HG02571 (cell line): ENCODE data around the gene TAF4.

ENCODE experiments used
- ATAC-seq: cut with Tn5 transposase; IDR thresholded peaks from one replicate; pipeline ENCODE4 v1.9.1; 2021; ENCODE audit warnings: mild to moderate bottlenecking, moderate library complexity; ENCODE audit not compliant: unreplicated experiment

Gene TAF4

DNA sequence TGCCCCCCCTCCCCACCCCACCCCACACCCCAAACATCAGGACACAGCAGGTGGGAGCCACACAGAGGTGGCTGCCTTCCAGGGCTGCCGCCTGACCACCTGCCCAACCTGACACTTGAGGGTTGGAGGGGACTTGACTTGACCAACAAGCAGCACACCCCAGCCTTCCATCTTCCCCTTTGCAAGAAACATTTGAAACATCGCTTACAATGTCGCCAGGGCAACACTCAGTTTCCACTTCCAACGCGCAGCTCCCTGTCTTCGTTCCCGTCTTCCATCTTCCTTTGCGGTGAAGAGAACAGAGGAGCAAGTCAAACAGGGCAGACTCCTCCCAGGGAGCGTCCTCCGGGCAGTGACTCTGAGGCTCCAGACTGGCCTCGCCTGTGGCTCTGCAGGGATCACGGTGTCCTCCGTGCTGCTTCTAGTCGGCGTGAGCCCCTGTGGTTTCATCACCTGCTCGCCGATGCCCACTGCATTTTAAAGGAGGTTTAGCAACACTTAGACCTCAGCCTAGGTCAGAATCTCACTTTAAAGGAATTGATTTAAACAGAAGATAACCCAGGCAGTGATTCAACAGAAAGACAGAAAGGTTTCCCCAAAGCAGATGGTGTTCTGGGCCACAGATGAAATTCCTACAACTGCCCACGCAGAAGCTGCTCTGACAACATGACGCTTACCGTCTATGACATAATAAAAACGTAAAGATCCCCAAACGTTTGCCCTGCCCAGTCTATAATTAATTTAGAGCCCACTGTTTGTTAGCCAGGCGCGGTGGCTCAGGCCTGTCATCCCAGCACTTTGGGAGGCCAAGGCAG is 130.8 kb downstream of the TAF4 start:
- ATAC-seq: no peak

DNA sequence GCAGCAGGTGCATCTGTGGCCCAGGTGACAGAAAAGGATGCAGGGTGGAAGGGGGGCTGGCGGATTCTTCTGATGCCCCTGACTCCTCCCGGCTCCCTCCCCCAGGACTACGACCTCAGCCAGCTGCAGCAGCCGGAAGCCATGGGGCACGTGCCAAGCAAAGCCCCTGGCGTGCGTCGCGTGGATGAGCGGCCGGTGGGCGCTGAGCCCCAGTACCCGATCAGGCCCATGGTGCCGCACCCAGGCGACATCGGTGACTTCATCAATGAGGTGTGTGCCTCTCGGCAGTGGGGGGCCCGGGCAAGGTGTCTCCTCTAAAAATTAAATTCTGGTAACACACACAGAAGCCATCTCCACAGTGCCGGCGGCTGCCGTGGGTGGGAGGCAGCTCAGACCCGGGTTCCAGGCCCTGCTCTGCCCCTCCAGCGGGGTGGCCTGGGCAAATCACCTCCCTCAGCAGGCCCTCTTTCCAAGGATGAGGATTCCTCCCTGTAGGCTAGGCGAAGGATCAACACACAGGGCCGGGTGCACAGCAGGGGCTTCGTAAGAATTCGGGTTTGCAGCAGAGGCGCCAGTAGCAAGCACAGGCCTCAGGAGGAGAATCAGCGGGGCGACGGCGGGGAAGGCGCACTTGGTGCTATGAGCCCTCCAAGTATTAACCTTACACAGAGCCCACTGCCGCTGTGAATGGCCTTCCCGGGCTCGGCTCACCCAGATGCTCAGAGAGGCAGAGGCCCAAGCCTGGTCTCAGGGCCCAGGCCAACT is 131.5 kb downstream of the TAF4 start:
- no peak for ATAC-seq

DNA sequence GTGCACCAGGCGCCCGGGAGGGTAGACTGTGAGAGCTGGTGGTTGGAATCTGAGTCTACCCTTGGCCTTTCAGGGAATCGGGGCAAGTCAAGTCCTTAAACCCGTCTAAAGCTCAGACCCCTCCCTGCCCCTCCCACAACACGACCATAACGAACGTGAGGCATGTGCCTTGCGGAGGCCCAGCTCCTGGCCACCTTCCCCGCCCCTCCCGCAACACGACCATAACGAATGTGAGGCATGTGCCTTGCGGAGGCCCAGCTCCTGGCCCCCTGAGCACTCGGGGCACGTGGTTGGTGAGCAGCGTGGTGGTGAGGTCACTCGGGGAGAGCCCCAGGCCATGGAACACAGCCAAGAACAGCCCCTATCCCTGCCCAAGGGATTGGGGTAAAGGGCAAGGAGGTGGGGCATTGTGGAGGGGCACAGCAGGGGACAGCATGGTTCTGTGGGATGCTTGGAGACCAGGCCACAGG is 132.2 kb downstream of the TAF4 start:
- no peak for ATAC-seq

DNA sequence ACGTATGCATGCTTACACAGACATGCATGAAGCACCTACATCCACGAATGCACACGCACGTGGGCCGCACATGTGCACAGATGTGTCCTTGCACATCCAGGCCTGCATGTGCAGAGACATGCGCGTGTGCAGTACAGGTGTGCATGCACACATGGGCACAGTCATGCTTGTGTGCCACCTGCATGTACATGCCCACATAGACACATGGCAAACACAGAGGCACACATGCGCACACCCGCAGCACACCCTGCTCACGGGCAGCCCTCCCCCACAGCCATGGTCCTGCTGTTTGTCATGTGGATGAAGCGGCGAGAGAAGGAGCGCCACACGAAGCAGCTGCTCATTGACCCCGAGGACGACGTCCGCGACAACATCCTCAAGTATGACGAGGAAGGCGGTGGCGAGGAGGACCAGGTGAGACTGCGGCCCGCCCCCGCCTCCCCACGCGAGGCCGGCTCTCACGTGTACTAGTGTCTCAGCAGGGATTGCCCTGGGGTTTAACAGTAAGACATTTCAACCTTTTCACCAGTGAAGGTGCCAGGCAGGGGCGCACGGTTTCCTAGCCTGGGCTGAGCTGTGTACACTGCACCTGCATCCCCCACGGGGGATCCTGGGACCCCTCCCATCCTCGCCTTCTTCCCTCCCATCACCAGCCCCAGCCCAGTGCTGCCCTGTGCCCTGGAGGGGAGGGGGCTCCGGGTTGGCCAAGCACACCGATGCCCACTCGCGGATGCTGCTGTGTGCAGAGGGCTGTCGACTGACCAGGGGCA is 132.8 kb downstream of the TAF4 start:
- ATAC-seq: no peak

DNA sequence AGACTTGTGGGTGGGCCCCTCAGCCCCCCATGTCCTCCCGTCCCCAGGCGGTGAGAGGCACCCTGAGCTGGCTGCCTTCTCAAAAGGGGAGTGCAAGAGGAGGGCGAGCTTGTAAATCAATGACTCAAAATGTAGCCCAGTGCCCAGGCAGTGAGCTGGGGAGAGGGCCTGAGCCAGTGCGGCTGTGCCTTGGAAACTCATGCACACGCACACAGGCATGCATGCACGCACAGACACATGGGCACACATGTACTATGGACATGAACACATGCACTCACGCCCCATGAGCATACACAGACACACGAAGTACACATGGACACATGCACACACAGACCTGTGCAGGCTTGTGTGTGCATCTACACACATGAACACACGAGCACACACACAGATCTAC is 133.5 kb downstream of the TAF4 start:
- ATAC-seq: no peak

DNA sequence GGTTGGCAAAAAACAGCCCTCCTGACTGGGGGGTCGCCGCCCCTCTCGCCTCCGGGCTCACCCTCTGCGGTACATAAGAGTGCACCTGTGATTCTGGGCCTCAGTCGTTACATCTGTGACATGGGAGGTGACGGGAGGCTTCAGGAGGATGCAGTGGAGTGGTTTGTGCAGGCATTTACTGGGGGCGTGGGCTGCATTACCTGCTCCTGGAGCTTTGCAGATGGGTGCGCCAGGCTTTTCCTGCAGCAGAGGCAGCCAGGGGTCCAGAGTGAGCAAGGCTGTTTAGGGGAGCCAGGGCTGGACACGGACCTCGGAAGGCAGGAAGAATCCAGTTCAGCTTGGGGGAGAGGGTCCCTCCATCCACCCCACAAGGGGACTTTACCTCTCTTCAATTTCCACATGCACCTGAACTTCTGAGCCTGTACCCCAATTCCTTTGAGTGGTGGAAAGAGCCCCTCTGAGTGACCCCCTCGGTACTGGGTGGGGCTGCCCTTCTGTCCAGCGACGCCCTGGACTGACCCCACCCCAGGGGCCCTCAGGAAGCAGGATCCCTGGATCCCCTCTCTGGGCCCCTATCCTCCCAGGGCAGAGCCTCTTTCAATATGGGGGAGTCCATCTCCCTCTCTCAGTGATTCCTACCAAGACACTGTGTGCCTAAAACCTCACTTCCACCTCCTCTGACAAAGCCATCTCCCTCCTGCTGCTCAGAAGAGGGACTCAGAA is 134.0 kb downstream of the TAF4 start:
- no peak for ATAC-seq

DNA sequence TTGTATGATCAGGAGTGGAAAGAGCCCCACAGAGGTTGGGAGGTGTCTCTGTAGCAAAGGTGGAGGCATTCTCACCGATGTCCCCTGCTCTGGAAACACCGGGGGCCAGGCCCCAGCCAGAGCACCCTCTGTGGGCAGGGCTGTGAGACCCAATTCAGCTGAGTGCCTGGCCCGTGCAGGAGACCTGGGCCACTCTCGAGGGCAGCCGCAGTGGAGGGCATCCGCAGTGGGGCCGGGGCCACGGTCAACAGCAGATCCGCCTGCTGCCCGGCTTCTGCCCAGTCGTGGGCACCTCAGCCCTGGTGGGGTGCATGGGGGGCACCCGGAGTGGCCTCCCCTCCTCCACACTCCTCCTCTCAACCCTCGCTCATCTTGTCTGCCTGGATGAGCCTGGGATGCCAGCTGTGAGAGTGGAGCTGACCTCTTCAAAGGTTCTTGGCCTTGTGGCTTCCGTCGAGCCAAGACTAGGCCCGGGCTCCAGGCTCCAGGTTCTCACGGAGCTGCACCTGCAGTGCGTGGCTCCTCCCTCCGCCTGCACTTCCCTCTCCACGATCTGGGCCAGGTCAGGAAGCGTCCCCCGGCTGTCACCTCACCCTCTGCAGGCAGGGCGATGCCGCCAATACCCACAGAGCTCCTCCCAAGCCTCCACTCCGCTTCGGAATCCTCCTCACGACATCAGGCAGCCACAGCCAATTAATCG is 134.8 kb downstream of the TAF4 start:
- no peak for ATAC-seq

DNA sequence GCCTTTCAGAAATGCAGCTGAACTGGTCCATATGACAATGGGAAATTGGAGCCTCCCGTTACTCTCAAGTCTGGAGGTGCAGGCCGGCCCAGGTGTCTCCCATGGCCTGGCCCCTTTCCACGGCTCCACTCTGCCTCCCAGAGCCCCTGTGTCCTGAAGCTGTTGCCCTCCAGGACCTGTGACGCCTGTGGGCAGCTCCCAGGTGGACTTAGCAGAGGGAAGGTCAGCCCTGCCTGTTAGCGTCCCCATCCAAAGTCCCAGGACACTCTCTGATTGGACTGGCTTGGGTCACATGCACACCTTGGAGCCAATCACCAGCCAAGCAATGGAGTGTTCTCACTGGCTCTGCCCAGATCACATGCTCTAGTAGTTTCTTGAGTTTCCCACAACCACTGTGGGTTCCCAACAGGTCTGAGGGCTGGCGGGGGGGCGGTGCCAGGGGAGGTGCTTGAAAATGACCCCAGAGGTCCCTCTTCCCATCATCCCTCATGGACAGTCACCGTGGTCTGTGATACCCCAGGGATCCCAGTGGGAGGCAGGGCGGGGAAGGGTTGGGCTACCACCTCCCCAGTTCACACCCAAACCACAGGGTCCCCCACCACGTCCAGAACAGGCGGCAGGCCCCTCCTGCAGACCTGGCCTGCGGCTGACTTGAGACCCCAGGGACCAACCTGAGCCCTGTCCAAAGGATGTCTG is 135.6 kb downstream of the TAF4 start:
- ATAC-seq: no peak

DNA sequence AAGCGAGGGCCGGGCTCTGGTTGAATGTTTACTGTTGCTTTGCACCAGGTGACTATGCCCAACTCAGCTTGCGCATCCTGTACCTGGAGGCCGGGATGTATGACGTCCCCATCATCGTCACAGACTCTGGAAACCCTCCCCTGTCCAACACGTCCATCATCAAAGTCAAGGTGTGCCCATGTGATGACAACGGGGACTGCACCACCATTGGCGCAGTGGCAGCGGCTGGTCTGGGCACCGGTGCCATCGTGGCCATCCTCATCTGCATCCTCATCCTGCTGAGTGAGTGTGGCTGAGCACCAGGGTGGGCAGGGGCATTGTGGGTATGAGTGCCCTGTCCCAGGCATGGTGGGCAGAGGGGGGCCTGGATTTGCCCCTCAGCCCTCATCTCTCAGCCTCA is 136.1 kb downstream of the TAF4 start:
- no peak for ATAC-seq

DNA sequence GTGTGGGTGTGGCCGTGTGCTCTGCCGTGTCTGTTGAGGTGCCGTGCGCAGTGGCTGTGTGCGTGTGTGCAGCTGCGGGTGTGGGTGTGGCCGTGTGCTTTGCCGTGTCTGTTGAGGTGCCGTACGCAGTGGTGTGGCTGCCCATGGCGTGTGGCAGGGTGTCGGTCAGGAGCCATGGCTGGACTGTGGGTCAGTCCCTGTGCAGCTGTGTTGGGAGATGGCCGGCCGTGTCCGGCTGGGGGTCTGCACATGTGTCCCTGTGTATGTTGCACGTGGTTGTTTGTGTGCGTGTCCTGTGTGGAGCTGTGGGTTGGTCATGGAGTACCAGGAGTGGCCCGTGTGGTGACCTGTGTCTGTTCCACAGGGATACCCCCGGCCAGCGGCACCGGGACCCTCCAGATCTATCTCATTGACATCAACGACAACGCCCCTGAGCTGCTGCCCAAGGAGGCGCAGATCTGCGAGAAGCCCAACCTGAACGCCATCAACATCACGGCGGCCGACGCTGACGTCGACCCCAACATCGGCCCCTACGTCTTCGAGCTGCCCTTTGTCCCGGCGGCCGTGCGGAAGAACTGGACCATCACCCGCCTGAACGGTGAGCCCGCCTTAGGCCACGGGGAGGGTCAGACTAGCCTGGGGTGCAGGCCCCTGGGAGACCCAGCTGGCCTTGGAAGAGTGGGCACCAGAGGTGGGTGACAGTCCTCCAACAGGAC is 137.7 kb downstream of the TAF4 start:
- no peak for ATAC-seq

DNA sequence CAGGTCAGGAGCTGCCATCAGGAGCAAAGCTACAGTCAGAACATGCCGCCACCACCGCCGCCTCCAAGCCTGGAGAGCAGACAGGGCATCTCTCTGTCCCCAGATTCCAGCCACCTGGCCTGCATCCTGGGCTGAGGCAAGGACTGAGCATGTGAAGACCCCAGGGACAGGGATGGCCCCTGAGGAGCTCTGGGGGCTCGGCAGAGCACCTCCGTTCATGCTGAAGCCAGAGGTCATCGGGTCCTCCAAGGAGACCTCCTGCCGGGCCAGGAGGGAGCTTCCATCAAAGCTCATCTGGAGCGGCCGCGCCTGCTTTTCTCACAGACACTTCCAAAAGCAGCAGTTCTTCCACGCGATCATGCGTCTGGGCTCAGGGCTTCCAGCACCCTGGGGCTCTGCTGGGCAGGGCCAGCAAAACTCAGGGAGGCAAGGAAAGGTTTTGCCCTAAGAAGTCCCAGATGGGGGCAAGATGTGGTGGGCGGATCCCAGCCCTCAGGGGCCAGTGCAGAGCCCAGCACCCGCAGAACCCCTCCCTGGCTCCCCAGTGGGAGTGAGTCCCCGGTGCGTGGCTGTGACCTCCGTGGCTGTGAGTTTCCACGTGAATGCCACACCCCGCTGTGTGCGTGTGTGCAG is 138.4 kb downstream of the TAF4 start:
- ATAC-seq: no peak

DNA sequence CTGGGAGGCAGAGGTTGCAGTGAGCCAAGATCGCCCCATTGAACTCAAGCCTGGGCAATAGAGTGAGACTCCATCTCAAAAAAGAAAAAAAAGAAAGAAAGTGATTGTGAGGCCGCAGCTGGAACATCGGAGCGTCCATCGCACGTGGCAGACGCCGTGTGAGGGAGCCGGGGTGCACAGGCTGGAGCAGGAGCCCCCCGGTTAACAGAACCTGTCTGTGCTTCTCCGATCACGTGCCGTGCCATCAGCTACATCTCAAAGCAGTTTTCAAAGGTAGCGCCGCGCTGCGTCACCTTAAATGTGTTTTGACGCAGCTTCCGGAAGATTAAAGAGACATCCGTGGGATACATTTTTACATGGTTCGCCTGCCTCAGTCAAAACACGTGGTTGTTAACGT is 138.9 kb downstream of the TAF4 start:
- ATAC-seq: no peak

DNA sequence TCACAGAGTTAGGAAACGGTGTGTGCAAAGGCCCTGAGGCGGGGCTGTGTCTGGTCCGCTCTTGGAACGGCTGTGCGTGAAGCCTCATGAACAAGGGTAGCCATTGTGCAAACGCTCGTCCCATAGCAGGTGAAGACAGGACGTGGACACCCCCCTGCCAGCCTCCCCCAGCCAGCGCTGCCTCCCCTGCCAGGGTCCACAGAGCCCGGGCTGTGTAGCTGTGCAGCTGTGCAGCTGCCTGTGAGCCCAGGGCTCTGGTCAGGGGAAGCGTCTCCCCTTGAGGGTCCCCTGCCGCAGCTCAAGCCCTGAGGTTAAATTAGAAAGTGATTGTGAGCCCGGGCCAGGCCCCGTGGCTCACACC is 139.4 kb downstream of the TAF4 start:
- no peak for ATAC-seq

DNA sequence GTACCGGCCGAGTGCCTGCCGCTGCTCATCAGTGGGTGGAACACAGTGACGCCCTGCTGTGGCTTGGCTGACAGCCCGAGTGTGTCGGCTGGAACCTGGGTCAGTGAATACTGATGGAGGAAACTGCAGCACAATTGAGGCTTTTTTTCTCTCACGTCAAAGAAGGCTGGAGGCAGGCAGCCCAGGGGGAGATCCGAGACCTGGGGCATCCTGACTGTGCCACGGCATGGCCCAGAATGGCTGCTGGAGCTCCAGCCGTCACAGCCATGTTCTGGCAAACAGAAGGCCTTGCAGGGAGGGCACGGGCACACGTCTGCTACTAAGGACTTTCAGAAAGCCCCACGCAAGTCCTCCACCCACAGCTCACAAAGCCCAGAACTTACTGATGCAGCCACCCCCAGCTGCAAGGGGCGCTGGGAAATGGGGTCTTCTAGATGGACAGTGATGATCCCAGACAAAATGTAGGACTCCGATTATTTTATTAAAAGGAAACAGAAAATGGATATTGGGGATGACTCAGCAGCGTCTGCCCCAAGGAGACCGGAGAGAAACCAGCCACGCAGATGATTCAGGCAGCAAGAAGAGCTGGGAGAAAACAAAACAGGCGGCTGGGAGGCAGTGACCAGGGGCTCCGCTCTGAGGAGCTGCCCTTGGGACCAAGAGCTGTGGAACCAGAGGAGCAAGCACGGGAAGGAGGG is 140.0 kb downstream of the TAF4 start:
- ATAC-seq: no peak

DNA sequence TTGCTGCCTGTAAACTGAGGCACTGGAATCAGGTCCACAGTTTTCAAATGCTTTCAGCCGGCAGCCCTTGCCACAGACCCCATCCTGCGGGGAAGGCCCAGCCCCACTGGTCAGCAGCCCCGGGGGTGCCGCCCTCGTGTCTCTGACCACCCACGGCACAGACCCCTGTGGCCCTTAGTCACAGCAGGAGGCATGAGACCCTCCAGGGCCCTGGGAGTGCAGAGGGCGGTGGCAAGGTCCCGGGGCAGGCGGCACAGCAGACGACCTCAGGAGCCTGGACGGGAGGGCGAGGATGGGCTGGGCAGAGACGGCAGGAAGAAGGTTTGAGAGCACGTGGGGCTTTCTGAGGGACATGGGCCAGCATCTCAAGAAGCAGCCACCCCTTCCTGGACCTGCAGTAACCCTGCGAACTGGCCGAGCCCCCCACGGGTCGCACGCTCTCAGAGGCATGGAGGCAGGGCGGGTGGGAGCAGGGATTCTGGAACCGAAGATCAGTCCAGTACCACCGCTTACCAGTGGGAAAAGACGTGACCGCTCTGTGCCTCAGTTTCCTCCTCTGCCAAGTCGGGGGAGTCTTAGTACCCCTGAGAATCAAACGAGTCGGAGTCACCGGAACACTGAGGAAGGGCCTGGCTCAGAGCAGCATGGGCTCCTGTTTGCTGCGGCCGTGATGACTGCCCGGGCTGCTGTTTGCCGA is 140.7 kb downstream of the TAF4 start:
- ATAC-seq: no peak
